Measurements from ENCODE around the gene PJVK.

Gene PJVK

GRCh38 chr2:178441426-178441825 lies 9.8 kb upstream of the PJVK start:
- Histone ChIP-seq H3K4me2 (ENCODE audit: low read length) (no peak overlapping the region), H4K8ac (ENCODE audit: low read depth, low read length) (no peak overlapping the region)
- WGBS (ENCODE audit: extremely low coverage, insufficient coverage, low lambda C conversion rate): no CpG with 5 or more reads among the region's 2 CpGs

GRCh38 chr2:178448968-178449661 lies 2.1 kb upstream of the PJVK start:
- no peak overlapping the region for H3K56ac ChIP-seq (ENCODE audit: low read length)
- H3K4me2 ChIP-seq (ENCODE audit: low read length): no peak overlapping the region
- H2BK15ac ChIP-seq (replicated peaks; ENCODE audit: low read depth): no peak overlapping the region
- no peak overlapping the region for H3K4me3 ChIP-seq (ENCODE audit: low read length)
- no peak overlapping the region for H3K27ac ChIP-seq (ENCODE audit: low read depth, low read length)
- H3K36me3 ChIP-seq (ENCODE audit: control insufficient read depth, insufficient read depth, low read length): peaks cover 2% of the 10 kb centered on the region
- peaks cover 22% of the 10 kb centered on the region for H3K79me2 ChIP-seq (ENCODE audit: control insufficient read depth, insufficient read depth, low read length)
- H2BK120ac ChIP-seq (ENCODE audit: low read depth, low read length): no peak overlapping the region
- no peak for DNase-seq
- H2BK5ac ChIP-seq (ENCODE audit: low read length): no peak overlapping the region
- H3K18ac ChIP-seq (ENCODE audit: low read length): no peak overlapping the region
- no peak overlapping the region for H3K9ac ChIP-seq (ENCODE audit: low read length)
- no peak overlapping the region for H4K5ac ChIP-seq (ENCODE audit: low read length)
- H3K23ac ChIP-seq (ENCODE audit: low read length): no peak overlapping the region
- H3K4me1 ChIP-seq (ENCODE audit: control insufficient read depth, low read depth, low read length): no peaks in the 10 kb centered on the region
- no peak overlapping the region for H4K8ac ChIP-seq (ENCODE audit: low read depth, low read length)
- peaks cover 14% of the 10 kb centered on the region for H3K79me1 ChIP-seq (ENCODE audit: low read length)
- WGBS (ENCODE audit: extremely low coverage, insufficient coverage, low lambda C conversion rate): no CpG with 5 or more reads among the region's 4 CpGs
- no peak overlapping the region for H2AK5ac ChIP-seq (ENCODE audit: low read length)
- H3K27me3 ChIP-seq (ENCODE audit: insufficient read depth, low read length, poor library complexity): no peaks in the 10 kb centered on the region
- no peak overlapping the region for H3K4ac ChIP-seq (ENCODE audit: low read depth, low read length)

More at GRCh38 chr2:178441426-178441825, 9.8 kb upstream of the PJVK start:
- Histone ChIP-seq H3K4me1 (ENCODE audit: control insufficient read depth, low read depth, low read length) (no peaks in the 10 kb centered on the region), H3K79me2 (ENCODE audit: control insufficient read depth, insufficient read depth, low read length) (no peaks in the 10 kb centered on the region), H3K56ac (ENCODE audit: low read length) (no peak overlapping the region), H3K79me1 (ENCODE audit: low read length) (no peaks in the 10 kb centered on the region), H3K36me3 (ENCODE audit: control insufficient read depth, insufficient read depth, low read length) (peaks cover 6% of the 10 kb centered on the region), H3K4me3 (ENCODE audit: low read length) (no peak overlapping the region), H3K23ac (ENCODE audit: low read length) (no peak overlapping the region), H2AK5ac (ENCODE audit: low read length) (no peak overlapping the region), H3K4ac (ENCODE audit: low read depth, low read length) (no peak overlapping the region), H2BK5ac (ENCODE audit: low read length) (no peak overlapping the region), H4K5ac (ENCODE audit: low read length) (no peak overlapping the region), H2BK120ac (ENCODE audit: low read depth, low read length) (no peak overlapping the region), H3K18ac (ENCODE audit: low read length) (no peak overlapping the region), H2BK15ac (replicated peaks; ENCODE audit: low read depth) (no peak overlapping the region), H3K27ac (ENCODE audit: low read depth, low read length) (no peak overlapping the region), H3K27me3 (ENCODE audit: insufficient read depth, low read length, poor library complexity) (no peaks in the 10 kb centered on the region), H3K9ac (ENCODE audit: low read length) (no peak overlapping the region)
- no peak for DNase-seq

GRCh38 chr2:178449700-178450523 lies 1.3 kb upstream of the PJVK start:
- Histone ChIP-seq H4K5ac (ENCODE audit: low read length) (no peak overlapping the region), H3K36me3 (ENCODE audit: control insufficient read depth, insufficient read depth, low read length) (peaks cover 2% of the 10 kb centered on the region), H3K4me3 (ENCODE audit: low read length) (peak overlapping the region; percentile 96), H3K18ac (ENCODE audit: low read length) (no peak overlapping the region), H3K4me2 (ENCODE audit: low read length) (peak overlapping the region; percentile 96), H3K23ac (ENCODE audit: low read length) (peak overlapping the region; percentile 31), H2BK120ac (ENCODE audit: low read depth, low read length) (no peak overlapping the region), H2AK5ac (ENCODE audit: low read length) (peak overlapping the region; percentile 66), H3K27me3 (ENCODE audit: insufficient read depth, low read length, poor library complexity) (no peaks in the 10 kb centered on the region), H2BK15ac (replicated peaks; ENCODE audit: low read depth) (no peak overlapping the region), H3K4me1 (ENCODE audit: control insufficient read depth, low read depth, low read length) (no peaks in the 10 kb centered on the region), H4K8ac (ENCODE audit: low read depth, low read length) (peak overlapping the region; percentile 83), H3K79me1 (ENCODE audit: low read length) (peaks cover 14% of the 10 kb centered on the region), H2BK5ac (ENCODE audit: low read length) (no peak overlapping the region), H3K56ac (ENCODE audit: low read length) (peak overlapping the region; percentile 97), H3K9ac (ENCODE audit: low read length) (peak overlapping the region; percentile 96), H3K79me2 (ENCODE audit: control insufficient read depth, insufficient read depth, low read length) (peaks cover 22% of the 10 kb centered on the region), H3K4ac (ENCODE audit: low read depth, low read length) (no peak overlapping the region), H3K27ac (ENCODE audit: low read depth, low read length) (peak overlapping the region; percentile 54)
- DNase-seq: no peak
- WGBS (ENCODE audit: extremely low coverage, insufficient coverage, low lambda C conversion rate): no CpG with 5 or more reads among the region's 18 CpGs

- no peak for DNase-seq
- no peak overlapping the region for H2BK5ac ChIP-seq (ENCODE audit: low read length)
- no CpG with 5 or more reads among the region's 25 CpGs for WGBS (ENCODE audit: extremely low coverage, insufficient coverage, low lambda C conversion rate)
- H3K56ac ChIP-seq (ENCODE audit: low read length): peak overlapping the region; percentile 97
- peaks cover 14% of the 10 kb centered on the region for H3K79me1 ChIP-seq (ENCODE audit: low read length)
- no peak overlapping the region for H3K4ac ChIP-seq (ENCODE audit: low read depth, low read length)
- peaks cover 2% of the 10 kb centered on the region for H3K36me3 ChIP-seq (ENCODE audit: control insufficient read depth, insufficient read depth, low read length)
- H3K27me3 ChIP-seq (ENCODE audit: insufficient read depth, low read length, poor library complexity): no peaks in the 10 kb centered on the region
- no peaks in the 10 kb centered on the region for H3K4me1 ChIP-seq (ENCODE audit: control insufficient read depth, low read depth, low read length)
- no peak overlapping the region for H3K18ac ChIP-seq (ENCODE audit: low read length)
- H3K4me3 ChIP-seq (ENCODE audit: low read length): peak overlapping the region; percentile 96
- H3K27ac ChIP-seq (ENCODE audit: low read depth, low read length): peak overlapping the region; percentile 54
- H2AK5ac ChIP-seq (ENCODE audit: low read length): no peak overlapping the region
- no peak overlapping the region for H2BK15ac ChIP-seq (replicated peaks; ENCODE audit: low read depth)
- H2BK120ac ChIP-seq (ENCODE audit: low read depth, low read length): no peak overlapping the region
- peaks cover 22% of the 10 kb centered on the region for H3K79me2 ChIP-seq (ENCODE audit: control insufficient read depth, insufficient read depth, low read length)
- peak overlapping the region; percentile 31 for H3K23ac ChIP-seq (ENCODE audit: low read length)
- H4K5ac ChIP-seq (ENCODE audit: low read length): no peak overlapping the region
- peak overlapping the region; percentile 96 for H3K4me2 ChIP-seq (ENCODE audit: low read length)
- peak overlapping the region; percentile 96 for H3K9ac ChIP-seq (ENCODE audit: low read length)
- H4K8ac ChIP-seq (ENCODE audit: low read depth, low read length): no peak overlapping the region
Observed at GRCh38 chr2:178450524-178450773, 729 bp upstream of the PJVK start.

- H3K4me3 ChIP-seq (ENCODE audit: low read length): no peak overlapping the region
- no peak for DNase-seq
- H3K27ac ChIP-seq (ENCODE audit: low read depth, low read length): no peak overlapping the region
- H4K8ac ChIP-seq (ENCODE audit: low read depth, low read length): no peak overlapping the region
- H2BK5ac ChIP-seq (ENCODE audit: low read length): no peak overlapping the region
- H3K27me3 ChIP-seq (ENCODE audit: insufficient read depth, low read length, poor library complexity): no peaks in the 10 kb centered on the region
- H3K4ac ChIP-seq (ENCODE audit: low read depth, low read length): no peak overlapping the region
- no peak overlapping the region for H3K23ac ChIP-seq (ENCODE audit: low read length)
- peaks cover 2% of the 10 kb centered on the region for H3K36me3 ChIP-seq (ENCODE audit: control insufficient read depth, insufficient read depth, low read length)
- peaks cover 14% of the 10 kb centered on the region for H3K79me1 ChIP-seq (ENCODE audit: low read length)
- WGBS (ENCODE audit: extremely low coverage, insufficient coverage, low lambda C conversion rate): no CpG with 5 or more reads among the region's 2 CpGs
- H3K79me2 ChIP-seq (ENCODE audit: control insufficient read depth, insufficient read depth, low read length): peaks cover 22% of the 10 kb centered on the region
- no peak overlapping the region for H3K4me2 ChIP-seq (ENCODE audit: low read length)
- no peak overlapping the region for H3K18ac ChIP-seq (ENCODE audit: low read length)
- H2BK120ac ChIP-seq (ENCODE audit: low read depth, low read length): no peak overlapping the region
- H3K9ac ChIP-seq (ENCODE audit: low read length): no peak overlapping the region
- H2BK15ac ChIP-seq (replicated peaks; ENCODE audit: low read depth): no peak overlapping the region
- no peak overlapping the region for H4K5ac ChIP-seq (ENCODE audit: low read length)
- H3K56ac ChIP-seq (ENCODE audit: low read length): no peak overlapping the region
- no peaks in the 10 kb centered on the region for H3K4me1 ChIP-seq (ENCODE audit: control insufficient read depth, low read depth, low read length)
- H2AK5ac ChIP-seq (ENCODE audit: low read length): no peak overlapping the region
Observed at GRCh38 chr2:178452334-178452733, 1.2 kb downstream of the PJVK start.

Measured in mesendoderm (in vitro differentiated cells).